NCI-H2227 treated with DMSO at 0.1 percent for 48 hours (cell line): ENCODE measurements around the gene FSIP1.

ENCODE experiments used
- DNase-seq: peaks from one replicate; lab custom pipeline; 2025; lab: John Stamatoyannopoulos, UW

FSIP1 gene

GRCh38 chr15:39582286-39582976 lies 200.2 kb downstream of the FSIP1 start:
- no peak for DNase-seq

GRCh38 chr15:39581793-39582285 lies 200.8 kb downstream of the FSIP1 start:
- no peak for DNase-seq

- no peak for DNase-seq
These were observed 201.3 kb downstream of the FSIP1 start for GRCh38 chr15:39581242-39581792.

GRCh38 chr15:39580485-39581241 lies 202.0 kb downstream of the FSIP1 start, which contains the start of gene THBS1:
THBS1 (plus strand) TSS chr15:39581079; CDS start chr15:39581858, 779 bp downstream.
- no peak for DNase-seq

- peak; percentile 46 for DNase-seq
These were observed 202.5 kb downstream of the FSIP1 start for GRCh38 chr15:39580117-39580484.

- no peak for DNase-seq
These were observed 203.0 kb downstream of the FSIP1 start for GRCh38 chr15:39579487-39580116.

GRCh38 chr15:39578851-39579486 lies 203.7 kb downstream of the FSIP1 start:
- DNase-seq = no peak

GRCh38 chr15:39575180-39575579 lies 207.5 kb downstream of the FSIP1 start:
- no peak for DNase-seq

GRCh38 chr15:39574427-39574826 lies 208.2 kb downstream of the FSIP1 start:
- DNase-seq = no peak

- no peak for DNase-seq
These were observed 208.8 kb downstream of the FSIP1 start for GRCh38 chr15:39573844-39574243.

- no peak for DNase-seq
These were observed 209.4 kb downstream of the FSIP1 start for GRCh38 chr15:39573287-39573686.

GRCh38 chr15:39565851-39566250 lies 216.8 kb downstream of the FSIP1 start:
- DNase-seq = no peak

GRCh38 chr15:39564972-39565665 lies 217.5 kb downstream of the FSIP1 start:
- DNase-seq = no peak

- DNase-seq = no peak
These were observed 224.2 kb downstream of the FSIP1 start for GRCh38 chr15:39558421-39558820.

GRCh38 chr15:39556461-39556860 lies 226.2 kb downstream of the FSIP1 start:
- DNase-seq = no peak

- no peak for DNase-seq
These were observed 226.8 kb downstream of the FSIP1 start for GRCh38 chr15:39555885-39556284.

GRCh38 chr15:39554746-39555387 lies 227.8 kb downstream of the FSIP1 start:
- DNase-seq = no peak

- no peak for DNase-seq
These were observed 228.5 kb downstream of the FSIP1 start for GRCh38 chr15:39553947-39554693.

- no peak for DNase-seq
These were observed 230.1 kb downstream of the FSIP1 start for GRCh38 chr15:39552556-39552955.

GRCh38 chr15:39551476-39551875 lies 231.2 kb downstream of the FSIP1 start:
- no peak for DNase-seq
